Vagina (tissue), 2 donors: Measurements from ENCODE around the gene ANO2. TPM values are rescaled to one million over a fixed set of nuclear protein-coding genes. Genes with fewer than 3 reads are reported as not detected.

Experiments used
- DNase-seq, 2 donors: peaks; one replicate each; pipeline ENCODE4 v3.0.0-alpha.2; 2017; ENCODE audit errors: extremely low spot score in 2 of 2
- H3K27ac ChIP-seq: fragments of 200-600 bp; sonication (generic); one replicate; pipeline ENCODE4 v1.5.1; 2019
- H3K27me3 ChIP-seq: fragments of 200-600 bp; sonication (generic); one replicate; pipeline ENCODE4 v1.5.1; 2019
- H3K36me3 ChIP-seq, 2 donors: fragments of 200-600 bp; sonication (generic); one replicate each; pipeline ENCODE4 v1.5.1; 2017 to 2019
- H3K4me1 ChIP-seq: fragments of 200-600 bp; sonication (generic); one replicate; pipeline ENCODE4 v1.5.1; 2019
- H3K4me3 ChIP-seq, 2 donors: fragments of 200-600 bp; sonication (generic); 1 replicate in 1 of 2; 2 replicates in 1 of 2; pipeline ENCODE4 v1.5.1; 2016 to 2019
- H3K9me3 ChIP-seq: fragments of 200-600 bp; sonication (generic); one replicate; pipeline ENCODE4 v1.5.1; 2019
- CTCF ChIP-seq, 3 experiments: fragments of 450-650 bp in 2 of 3; fragments of 200-600 bp in 1 of 3; sonication (generic) in 1 of 3; IDR thresholded peaks; one replicate each; pipeline ENCODE4 v1.5.1; 2017 to 2019; ENCODE audit warnings: antibody characterized with exemption in 3 of 3, mild to moderate bottlenecking in 2 of 3, moderate library complexity in 2 of 3
- POLR2A ChIP-seq, 2 donors: fragments of 450-650 bp; IDR thresholded peaks; one replicate each; pipeline ENCODE4 v1.6.1; 2017; ENCODE audit warnings: antibody characterized with exemption in 2 of 2, mild to moderate bottlenecking in 2 of 2, moderate library complexity in 2 of 2
- POLR2AphosphoS5 ChIP-seq, 2 donors: sonication (generic); formaldehyde crosslinking; IDR thresholded peaks; one replicate each; pipeline ENCODE4 v1.9.0; 2017; ENCODE audit warnings: antibody characterized with exemption in 2 of 2, mild to moderate bottlenecking in 2 of 2, low read depth in 1 of 2; ENCODE audit not compliant: insufficient read depth in 1 of 2
- intact Hi-C: fragments of 100-400 bp; cut with DNase I; formaldehyde crosslinking; loops from one replicate; pipeline ENCODE4 v1.15.1; 2023
- total RNA-seq: library from RNA; depleted of rRNA; stranded (reverse); fragments of >200 nt; gene quantifications from one replicate; pipeline ENCODE4 v1.2.3, GENCODE V29; 2016

Gene ANO2
- total RNA-seq, 1 donor from 2014 or later: 18.7 TPM

DNA sequence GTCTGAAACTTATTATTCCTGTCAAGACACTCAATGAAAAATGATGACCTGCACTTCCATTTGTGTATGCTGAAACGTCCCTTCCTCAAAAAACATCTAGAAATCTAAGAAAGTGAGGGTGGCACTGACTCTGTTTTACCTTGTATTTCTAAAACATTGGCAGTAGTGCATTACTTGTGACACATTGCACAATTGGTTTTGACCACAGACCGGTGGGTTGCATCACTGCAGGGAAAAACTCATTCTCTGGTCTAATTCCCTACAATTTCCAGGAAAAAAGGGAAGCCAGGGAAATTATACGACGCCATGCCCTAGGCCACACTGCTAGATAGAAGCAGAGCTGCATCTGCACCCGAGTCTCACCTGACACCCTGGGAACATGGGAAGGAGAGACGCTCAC lies 356.5 kb downstream of the ANO2 start:
- H3K36me3 ChIP-seq: no peaks in the 10 kb centered on the region
- H3K9me3 ChIP-seq: no peaks in the 10 kb centered on the region
- H3K27me3 ChIP-seq: no peaks in the 10 kb centered on the region
- no peak overlapping the region for H3K4me3 ChIP-seq
- no peaks in the 10 kb centered on the region for H3K4me1 ChIP-seq
- DNase-seq: no peak
- TF ChIP-seq POLR2A (IDR thresholded peaks at IDR 0.05) (no peak), CTCF (IDR thresholded peaks at IDR 0.05) (no peak), POLR2AphosphoS5 (IDR thresholded peaks at IDR 0.05; ENCODE audit: insufficient read depth in 1 of 2, low read depth in 1 of 2) (no peak)
- intact Hi-C loops: no loop called here
- H3K27ac ChIP-seq: no peak overlapping the region

GRCh38 chr12:5588176-5588575 lies 356.9 kb downstream of the ANO2 start:
- Histone ChIP-seq H3K36me3 (no peaks in the 10 kb centered on the region), H3K27me3 (no peaks in the 10 kb centered on the region), H3K9me3 (no peaks in the 10 kb centered on the region), H3K4me3 (no peak overlapping the region), H3K4me1 (no peaks in the 10 kb centered on the region), H3K27ac (no peak overlapping the region)
- intact Hi-C loops: no loop called here
- TF ChIP-seq CTCF (IDR thresholded peaks at IDR 0.05) (no peak), POLR2A (IDR thresholded peaks at IDR 0.05) (no peak), POLR2AphosphoS5 (IDR thresholded peaks at IDR 0.05; ENCODE audit: insufficient read depth in 1 of 2, low read depth in 1 of 2) (no peak)
- no peak for DNase-seq

DNA sequence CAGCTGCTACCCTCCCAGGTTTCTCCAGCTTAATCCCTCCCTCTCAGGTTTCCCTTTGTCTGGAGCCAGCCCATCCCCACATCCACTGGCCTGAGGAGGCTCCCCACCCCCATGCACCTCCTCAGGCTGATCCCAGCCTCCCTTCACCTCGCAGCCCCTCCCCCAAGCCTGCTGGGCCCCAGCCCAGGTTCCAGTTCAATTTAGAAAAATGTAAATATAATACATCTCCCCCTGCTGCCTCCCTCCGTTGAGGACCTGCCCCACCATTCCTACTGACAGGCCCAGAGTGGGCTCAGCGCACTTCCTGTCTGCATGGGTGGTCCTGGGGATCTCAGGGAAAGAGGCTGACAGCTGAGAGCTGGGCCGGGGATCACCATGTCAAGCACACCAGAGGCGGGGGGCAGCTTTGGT lies 357.3 kb downstream of the ANO2 start:
- intact Hi-C loops: no loop called here

GRCh38 chr12:5586201-5586600 lies 358.9 kb downstream of the ANO2 start:
- no peak for TF ChIP-seq POLR2AphosphoS5 (IDR thresholded peaks at IDR 0.05; ENCODE audit: insufficient read depth in 1 of 2, low read depth in 1 of 2)
- no peak for TF ChIP-seq POLR2A (IDR thresholded peaks at IDR 0.05)
- no peak for TF ChIP-seq CTCF (IDR thresholded peaks at IDR 0.05)
- H3K36me3 ChIP-seq: no peaks in the 10 kb centered on the region
- no peak overlapping the region for H3K27ac ChIP-seq
- no peak overlapping the region for H3K4me3 ChIP-seq
- H3K27me3 ChIP-seq: no peaks in the 10 kb centered on the region
- H3K9me3 ChIP-seq: no peaks in the 10 kb centered on the region
- H3K4me1 ChIP-seq: peaks cover 18% of the 10 kb centered on the region
- intact Hi-C loops: no loop called here
- DNase-seq: no peak

More for the DNA sequence above, 357.3 kb downstream of the ANO2 start:
- DNase-seq: no peak
- no peak for TF ChIP-seq POLR2A (IDR thresholded peaks at IDR 0.05)
- TF ChIP-seq POLR2AphosphoS5 (IDR thresholded peaks at IDR 0.05; ENCODE audit: insufficient read depth in 1 of 2, low read depth in 1 of 2): no peak
- Histone ChIP-seq H3K36me3 (no peaks in the 10 kb centered on the region), H3K27me3 (no peaks in the 10 kb centered on the region), H3K4me1 (peaks cover 4% of the 10 kb centered on the region), H3K9me3 (no peaks in the 10 kb centered on the region), H3K27ac (no peak overlapping the region), H3K4me3 (no peak overlapping the region)

GRCh38 chr12:5585178-5585577 lies 359.9 kb downstream of the ANO2 start:
- no peak overlapping the region for H3K4me3 ChIP-seq
- H3K36me3 ChIP-seq: no peaks in the 10 kb centered on the region
- TF ChIP-seq POLR2A (IDR thresholded peaks at IDR 0.05) (no peak), POLR2AphosphoS5 (IDR thresholded peaks at IDR 0.05; ENCODE audit: insufficient read depth in 1 of 2, low read depth in 1 of 2) (no peak), CTCF (IDR thresholded peaks at IDR 0.05) (no peak)
- H3K4me1 ChIP-seq: peaks cover 28% of the 10 kb centered on the region
- no peak overlapping the region for H3K27ac ChIP-seq
- no peaks in the 10 kb centered on the region for H3K9me3 ChIP-seq
- H3K27me3 ChIP-seq: no peaks in the 10 kb centered on the region
- DNase-seq: no peak
- intact Hi-C loops: no loop called here
